ENCODE results near the gene SPRED3.
A peak's percentile ranks its signal among the peaks of the same experiment; 100 is the strongest.
"Not testable (repeated sequence)": the region's sequence is repeated elsewhere in the genome, so short reads cannot be mapped to it uniquely, and the experiment has no call there.

Gene SPRED3

DNA sequence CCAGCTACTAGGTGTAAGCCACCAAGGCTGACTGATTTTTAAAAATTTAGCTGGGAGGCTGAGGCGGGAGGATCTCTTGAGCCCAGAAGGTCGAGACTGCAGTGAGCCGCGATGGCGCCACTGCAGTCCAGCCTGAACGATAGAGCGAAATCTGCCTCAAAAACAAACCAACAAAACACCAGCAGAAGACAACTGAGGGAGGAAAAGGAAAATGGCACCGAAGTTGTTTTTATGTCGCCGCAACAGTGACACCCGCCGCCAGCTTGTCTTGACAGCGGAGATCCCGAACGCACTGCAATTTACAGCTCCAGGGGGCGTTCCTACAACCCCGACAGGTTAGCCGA is 14.1 kb downstream of the SPRED3 start:
- Histone ChIP-seq H3K27ac (ENCODE audit: low read depth in 2 of 2, low read length in 2 of 2) (peak overlapping the region in 1 of 2 donors; percentile 34), H3K27me3 (ENCODE audit: control insufficient read depth in 2 of 2, insufficient read depth in 2 of 2, low read length in 2 of 2) (peaks cover 0 to 8% of the 10 kb centered on the region in 2 donors), H3K9me3 (ENCODE audit: control insufficient read depth in 2 of 2, low read length in 2 of 2) (no peaks in the 10 kb centered on the region), H3K4me1 (ENCODE audit: control insufficient read depth in 2 of 2, insufficient read depth in 2 of 2, low read length in 2 of 2) (peaks cover 3 to 9% of the 10 kb centered on the region in 2 donors), H3K4me3 (ENCODE audit: low read length in 2 of 2) (peak overlapping the region; percentile 71 to 76), H3K9ac (ENCODE audit: low read depth in 1 of 2, low read length in 2 of 2) (peak overlapping the region; percentile 60 to 63), H3K36me3 (ENCODE audit: control insufficient read depth in 2 of 2, insufficient read depth in 2 of 2, low read length in 2 of 2) (peaks cover 11 to 16% of the 10 kb centered on the region in 2 donors)

DNA sequence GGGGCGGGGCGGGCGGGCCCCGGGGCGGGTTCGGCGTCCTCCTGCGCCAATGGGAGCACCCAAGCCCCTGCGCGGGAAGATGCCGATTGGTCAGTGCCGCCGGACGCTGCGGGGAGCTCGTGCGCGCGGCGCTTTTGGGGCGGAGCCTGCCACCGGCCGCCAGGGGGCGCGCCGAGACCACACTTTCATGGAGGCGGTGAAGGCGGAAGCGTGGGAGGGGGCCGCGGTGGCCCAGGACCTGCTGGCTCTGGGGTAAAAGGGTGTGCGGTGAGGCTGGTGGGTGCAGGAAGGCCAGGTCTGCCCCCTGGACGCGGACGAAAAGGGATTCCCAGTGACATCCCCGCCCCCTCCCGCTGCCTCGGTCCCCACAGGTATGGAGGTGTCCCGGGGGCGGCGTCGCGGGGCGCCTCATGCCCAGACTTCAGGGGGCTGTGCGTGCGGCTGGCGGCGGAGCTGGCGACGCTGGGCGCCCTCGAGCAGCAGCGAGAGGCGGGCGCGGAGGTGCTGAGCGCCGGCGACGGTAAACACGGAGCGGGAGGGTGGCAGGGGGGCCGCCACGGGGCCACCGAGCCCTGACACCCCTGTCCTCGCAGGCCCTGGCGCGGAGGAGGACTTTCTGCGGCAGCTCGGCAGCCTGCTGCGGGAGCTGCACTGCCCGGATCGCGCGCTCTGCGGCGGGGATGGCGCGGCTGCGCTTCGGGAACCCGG is 14.6 kb downstream of the SPRED3 start, which contains the start of gene FAM98C:
FAM98C (plus strand) TSS at position 127 of the 708 bp plus-strand sequence; CDS start at position 188, 61 bp downstream.
- no peaks in the 10 kb centered on the region for H3K9me3 ChIP-seq (ENCODE audit: control insufficient read depth in 2 of 2, low read length in 2 of 2)
- H3K4me3 ChIP-seq (ENCODE audit: low read length in 2 of 2) = peak within 1 kb of the TSS; percentile 83 to 87
- peak within 1 kb of the TSS; percentile 81 to 87 for H3K27ac ChIP-seq (ENCODE audit: low read depth in 2 of 2, low read length in 2 of 2)
- peak within 1 kb of the TSS; percentile 85 to 97 for H3K9ac ChIP-seq (ENCODE audit: low read depth in 1 of 2, low read length in 2 of 2)
- peaks cover 11 to 16% of the 10 kb centered on the region in 2 donors for H3K36me3 ChIP-seq (ENCODE audit: control insufficient read depth in 2 of 2, insufficient read depth in 2 of 2, low read length in 2 of 2)
- H3K4me1 ChIP-seq (ENCODE audit: control insufficient read depth in 2 of 2, insufficient read depth in 2 of 2, low read length in 2 of 2) = peaks cover 3 to 9% of the 10 kb centered on the region in 2 donors
- H3K27me3 ChIP-seq (ENCODE audit: control insufficient read depth in 2 of 2, insufficient read depth in 2 of 2, low read length in 2 of 2) = peaks cover 0 to 6% of the 10 kb centered on the region in 2 donors

DNA sequence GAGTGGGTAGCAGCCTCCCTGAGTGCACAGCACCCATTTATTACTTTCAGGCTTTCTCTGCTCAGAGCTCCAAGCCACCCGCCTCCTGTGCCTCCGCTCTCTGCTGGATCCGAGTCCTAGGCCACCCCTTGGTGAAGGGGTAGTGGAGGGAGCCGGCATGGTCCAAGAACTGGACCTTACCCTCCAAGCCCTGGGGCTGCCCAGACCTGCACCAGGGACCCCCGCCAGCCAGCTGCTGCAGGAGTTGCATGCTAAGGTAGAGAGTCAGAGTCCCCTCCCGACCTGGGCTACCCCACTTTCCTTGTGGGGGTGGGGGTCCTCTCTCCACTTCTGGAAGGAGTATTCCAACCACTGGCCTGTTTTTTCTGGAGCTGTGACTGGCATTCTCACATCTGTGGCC is 16.4 kb downstream of the SPRED3 start:
- Histone ChIP-seq H3K9me3 (ENCODE audit: control insufficient read depth in 2 of 2, low read length in 2 of 2) (no peaks in the 10 kb centered on the region), H3K27me3 (ENCODE audit: control insufficient read depth in 2 of 2, insufficient read depth in 2 of 2, low read length in 2 of 2) (peaks cover 0 to 3% of the 10 kb centered on the region in 2 donors), H3K4me1 (ENCODE audit: control insufficient read depth in 2 of 2, insufficient read depth in 2 of 2, low read length in 2 of 2) (peaks cover 3 to 9% of the 10 kb centered on the region in 2 donors), H3K27ac (ENCODE audit: low read depth in 2 of 2, low read length in 2 of 2) (no peak overlapping the region), H3K9ac (ENCODE audit: low read depth in 1 of 2, low read length in 2 of 2) (no peak overlapping the region), H3K36me3 (ENCODE audit: control insufficient read depth in 2 of 2, insufficient read depth in 2 of 2, low read length in 2 of 2) (peaks cover 11 to 17% of the 10 kb centered on the region in 2 donors), H3K4me3 (ENCODE audit: low read length in 2 of 2) (no peak overlapping the region)

DNA sequence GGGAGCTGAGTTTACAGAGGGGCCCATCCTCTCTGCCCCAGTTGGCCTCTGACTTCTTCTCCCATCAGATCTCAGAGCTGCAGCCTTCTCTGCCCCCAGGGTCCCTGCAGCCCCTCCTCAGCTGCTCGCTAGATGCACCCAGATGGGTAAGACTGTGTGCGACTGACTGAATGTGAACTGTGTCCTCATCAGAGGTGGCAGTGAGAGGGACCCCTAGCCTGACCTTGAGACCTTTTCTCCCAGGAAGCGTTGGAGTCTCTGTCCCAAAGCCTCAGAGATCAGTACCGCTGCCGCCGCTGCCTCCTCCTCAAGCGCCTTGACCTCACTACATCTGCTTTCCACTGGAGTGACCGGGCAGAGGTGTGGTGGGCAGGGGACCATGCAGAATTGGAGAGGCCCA is 16.8 kb downstream of the SPRED3 start:
- no peaks in the 10 kb centered on the region for H3K9me3 ChIP-seq (ENCODE audit: control insufficient read depth in 2 of 2, low read length in 2 of 2)

DNA sequence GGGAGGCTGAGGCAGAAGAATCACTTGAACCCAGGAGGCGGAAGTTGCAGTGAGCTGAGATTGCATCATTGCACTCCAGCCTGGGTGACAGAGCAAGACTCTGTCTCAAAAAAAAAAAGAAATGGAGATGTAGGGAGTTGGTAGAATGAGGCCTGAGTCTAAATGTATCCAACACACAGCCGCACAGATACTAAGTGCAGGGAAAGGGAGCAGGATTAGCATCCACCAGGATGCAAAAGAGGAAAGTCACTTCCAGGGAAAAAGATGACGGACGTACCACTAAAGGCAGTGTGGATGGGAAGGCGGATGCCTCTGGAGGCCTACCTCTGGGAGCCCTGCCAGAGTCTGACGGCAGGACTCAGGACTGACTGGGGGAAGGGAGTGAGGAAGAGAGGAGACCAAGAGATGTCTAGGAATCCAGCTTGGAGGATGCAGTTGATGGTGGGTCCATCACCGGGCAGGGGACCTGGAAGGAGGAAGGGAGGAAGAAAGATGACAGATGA is 21.2 kb downstream of the SPRED3 start:
- Histone ChIP-seq H3K4me3 (ENCODE audit: low read length in 2 of 2) (no peak overlapping the region), H3K27ac (ENCODE audit: low read depth in 2 of 2, low read length in 2 of 2) (no peak overlapping the region), H3K4me1 (ENCODE audit: control insufficient read depth in 2 of 2, insufficient read depth in 2 of 2, low read length in 2 of 2) (no peaks in the 10 kb centered on the region), H3K9me3 (ENCODE audit: control insufficient read depth in 2 of 2, low read length in 2 of 2) (no peaks in the 10 kb centered on the region), H3K27me3 (ENCODE audit: control insufficient read depth in 2 of 2, insufficient read depth in 2 of 2, low read length in 2 of 2) (no peaks in the 10 kb centered on the region), H3K36me3 (ENCODE audit: control insufficient read depth in 2 of 2, insufficient read depth in 2 of 2, low read length in 2 of 2) (peaks cover 11 to 17% of the 10 kb centered on the region in 2 donors), H3K9ac (ENCODE audit: low read depth in 1 of 2, low read length in 2 of 2) (no peak overlapping the region)

More for the DNA sequence above, 16.8 kb downstream of the SPRED3 start:
- H3K4me3 ChIP-seq (ENCODE audit: low read length in 2 of 2) = no peak overlapping the region
- no peak overlapping the region for H3K27ac ChIP-seq (ENCODE audit: low read depth in 2 of 2, low read length in 2 of 2)
- H3K36me3 ChIP-seq (ENCODE audit: control insufficient read depth in 2 of 2, insufficient read depth in 2 of 2, low read length in 2 of 2) = peaks cover 11 to 17% of the 10 kb centered on the region in 2 donors
- no peak overlapping the region for H3K9ac ChIP-seq (ENCODE audit: low read depth in 1 of 2, low read length in 2 of 2)
- peaks cover 0 to under 1% of the 10 kb centered on the region in 2 donors for H3K27me3 ChIP-seq (ENCODE audit: control insufficient read depth in 2 of 2, insufficient read depth in 2 of 2, low read length in 2 of 2)
- peaks cover 3 to 9% of the 10 kb centered on the region in 2 donors for H3K4me1 ChIP-seq (ENCODE audit: control insufficient read depth in 2 of 2, insufficient read depth in 2 of 2, low read length in 2 of 2)

DNA sequence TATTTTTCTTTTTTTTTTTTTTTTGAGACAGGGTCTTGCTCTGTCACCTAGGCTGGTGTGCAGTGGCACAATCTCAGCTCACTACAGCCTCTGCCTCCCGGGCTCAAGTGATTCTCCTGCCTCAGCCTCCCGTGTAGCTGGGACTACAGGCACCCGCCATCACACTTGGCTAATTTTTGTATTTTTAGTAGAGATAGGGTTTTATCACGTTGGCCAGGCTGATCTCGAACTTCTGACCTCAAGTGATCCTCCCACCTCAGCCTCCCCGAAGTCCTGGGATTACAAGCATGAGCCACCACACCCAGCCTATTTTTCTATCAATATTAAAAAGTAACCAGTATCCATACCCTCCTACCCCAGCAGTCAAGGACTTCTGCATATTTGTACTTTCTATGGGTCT is 21.9 kb downstream of the SPRED3 start:
- not testable (repeated sequence) for H3K27ac ChIP-seq (ENCODE audit: low read depth in 2 of 2, low read length in 2 of 2); H3K27me3 ChIP-seq (ENCODE audit: control insufficient read depth in 2 of 2, insufficient read depth in 2 of 2, low read length in 2 of 2); H3K4me1 ChIP-seq (ENCODE audit: control insufficient read depth in 2 of 2, insufficient read depth in 2 of 2, low read length in 2 of 2); H3K9ac ChIP-seq (ENCODE audit: low read depth in 1 of 2, low read length in 2 of 2); H3K4me3 ChIP-seq (ENCODE audit: low read length in 2 of 2); H3K9me3 ChIP-seq (ENCODE audit: control insufficient read depth in 2 of 2, low read length in 2 of 2)
- peaks cover 8 to 14% of the 10 kb centered on the region in 2 donors for H3K36me3 ChIP-seq (ENCODE audit: control insufficient read depth in 2 of 2, insufficient read depth in 2 of 2, low read length in 2 of 2)

DNA sequence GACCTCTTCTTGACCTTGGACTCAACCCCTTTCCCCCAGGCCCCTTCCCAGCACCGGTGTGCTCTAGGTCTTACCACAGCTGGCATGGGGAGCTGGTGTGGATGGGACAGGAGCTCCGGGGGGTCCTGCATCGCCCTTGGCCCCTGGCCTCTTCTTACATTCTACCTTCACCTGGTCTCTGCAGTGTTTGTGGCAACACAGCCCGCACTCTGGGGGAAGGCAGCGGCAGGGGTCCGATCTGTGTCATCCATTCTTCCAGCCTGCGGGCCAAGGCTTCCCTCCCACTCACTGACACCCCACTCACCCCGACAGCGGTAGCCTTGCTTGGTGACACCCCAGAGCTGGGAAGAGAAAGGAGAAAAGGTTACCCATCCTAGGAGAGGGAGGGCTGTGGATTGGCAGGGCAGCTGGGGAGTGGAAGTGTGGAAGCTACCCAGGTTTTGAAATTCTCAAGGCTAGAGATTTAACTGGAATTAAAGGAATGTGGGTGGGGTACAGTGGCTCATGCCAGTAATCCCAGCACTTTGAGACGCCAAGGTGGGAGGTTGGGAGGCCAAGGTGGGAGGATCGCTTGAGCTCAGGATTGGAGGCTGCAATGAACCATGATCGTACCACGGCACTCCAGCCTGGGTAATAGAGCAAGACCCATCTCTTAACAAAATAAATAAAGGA is 22.7 kb downstream of the SPRED3 start:
- Histone ChIP-seq H3K4me1 (ENCODE audit: control insufficient read depth in 2 of 2, insufficient read depth in 2 of 2, low read length in 2 of 2) (no peaks in the 10 kb centered on the region), H3K27ac (ENCODE audit: low read depth in 2 of 2, low read length in 2 of 2) (no peak overlapping the region), H3K9me3 (ENCODE audit: control insufficient read depth in 2 of 2, low read length in 2 of 2) (no peaks in the 10 kb centered on the region), H3K36me3 (ENCODE audit: control insufficient read depth in 2 of 2, insufficient read depth in 2 of 2, low read length in 2 of 2) (peaks cover 6 to 13% of the 10 kb centered on the region in 2 donors), H3K27me3 (ENCODE audit: control insufficient read depth in 2 of 2, insufficient read depth in 2 of 2, low read length in 2 of 2) (no peaks in the 10 kb centered on the region), H3K4me3 (ENCODE audit: low read length in 2 of 2) (no peak overlapping the region), H3K9ac (ENCODE audit: low read depth in 1 of 2, low read length in 2 of 2) (no peak overlapping the region)

DNA sequence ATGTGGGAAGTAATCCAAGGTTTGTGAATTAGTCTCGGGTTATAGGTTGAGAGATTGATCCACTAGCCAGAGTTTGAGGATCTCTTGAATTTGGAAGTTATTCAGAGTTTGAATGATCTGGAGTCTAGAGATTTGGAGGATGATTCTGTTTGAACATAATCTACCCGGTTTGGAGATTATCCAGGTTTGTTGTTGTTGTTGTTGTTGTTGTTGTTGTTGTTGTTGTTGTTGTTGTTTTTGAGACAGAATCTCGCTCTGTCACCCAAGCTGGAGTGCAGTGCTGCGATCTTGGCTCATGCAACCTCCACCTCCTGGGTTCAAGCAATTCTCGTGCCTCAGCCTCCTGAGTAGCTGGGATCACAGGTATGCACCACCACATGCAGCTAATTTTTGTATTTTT is 23.4 kb downstream of the SPRED3 start:
- not testable (repeated sequence) for H3K9ac ChIP-seq (ENCODE audit: low read depth in 1 of 2, low read length in 2 of 2); H3K9me3 ChIP-seq (ENCODE audit: control insufficient read depth in 2 of 2, low read length in 2 of 2); H3K27me3 ChIP-seq (ENCODE audit: control insufficient read depth in 2 of 2, insufficient read depth in 2 of 2, low read length in 2 of 2); H3K4me1 ChIP-seq (ENCODE audit: control insufficient read depth in 2 of 2, insufficient read depth in 2 of 2, low read length in 2 of 2); H3K4me3 ChIP-seq (ENCODE audit: low read length in 2 of 2); H3K36me3 ChIP-seq (ENCODE audit: control insufficient read depth in 2 of 2, insufficient read depth in 2 of 2, low read length in 2 of 2); H3K27ac ChIP-seq (ENCODE audit: low read depth in 2 of 2, low read length in 2 of 2)

DNA sequence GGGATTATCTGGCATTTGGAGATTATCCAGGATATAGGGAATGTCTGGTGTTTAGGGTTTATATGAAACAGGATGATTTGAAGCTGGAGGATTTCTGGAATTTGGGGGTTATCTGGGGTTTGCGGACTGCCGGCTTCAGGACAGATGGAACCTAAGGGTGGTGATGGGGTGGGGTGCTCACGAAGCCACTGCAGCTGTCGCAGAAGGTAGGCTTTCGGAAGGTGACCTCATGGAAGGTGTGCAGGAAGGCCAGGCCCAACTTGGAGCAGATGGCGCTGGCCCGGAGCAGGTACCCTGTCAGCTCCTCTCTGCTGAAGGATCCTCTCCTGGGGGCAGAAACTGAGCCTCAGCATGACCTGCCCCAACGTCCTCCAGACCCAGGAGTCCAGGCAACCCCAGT is 24.0 kb downstream of the SPRED3 start:
- Histone ChIP-seq H3K4me3 (ENCODE audit: low read length in 2 of 2) (no peak overlapping the region), H3K36me3 (ENCODE audit: control insufficient read depth in 2 of 2, insufficient read depth in 2 of 2, low read length in 2 of 2) (peaks cover 0 to 2% of the 10 kb centered on the region in 2 donors), H3K27me3 (ENCODE audit: control insufficient read depth in 2 of 2, insufficient read depth in 2 of 2, low read length in 2 of 2) (no peaks in the 10 kb centered on the region), H3K4me1 (ENCODE audit: control insufficient read depth in 2 of 2, insufficient read depth in 2 of 2, low read length in 2 of 2) (peaks cover 0 to 2% of the 10 kb centered on the region in 2 donors), H3K27ac (ENCODE audit: low read depth in 2 of 2, low read length in 2 of 2) (no peak overlapping the region), H3K9ac (ENCODE audit: low read depth in 1 of 2, low read length in 2 of 2) (no peak overlapping the region), H3K9me3 (ENCODE audit: control insufficient read depth in 2 of 2, low read length in 2 of 2) (no peaks in the 10 kb centered on the region)

DNA sequence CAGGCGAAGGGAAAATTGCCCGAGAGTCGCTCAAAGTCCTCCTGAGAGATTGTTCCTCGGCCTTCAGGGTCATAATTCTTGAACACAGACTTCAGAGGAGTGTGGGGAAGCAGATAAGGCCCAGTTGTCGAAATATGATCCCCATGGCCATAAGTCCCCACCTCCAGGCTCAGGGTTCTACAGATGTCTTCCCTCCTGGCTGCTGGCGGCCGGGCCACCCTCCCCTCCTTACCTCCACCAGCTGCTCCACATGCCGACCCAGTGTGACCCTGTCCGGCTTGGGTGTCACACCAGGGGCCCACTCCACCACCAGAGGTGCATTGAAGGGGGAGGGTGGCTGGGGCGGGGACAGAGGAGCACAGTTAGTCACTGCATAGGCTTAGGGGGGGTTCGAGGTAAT is 24.5 kb downstream of the SPRED3 start:
- no peak overlapping the region for H3K9ac ChIP-seq (ENCODE audit: low read depth in 1 of 2, low read length in 2 of 2)
- H3K27ac ChIP-seq (ENCODE audit: low read depth in 2 of 2, low read length in 2 of 2) = no peak overlapping the region
- peaks cover 0 to 2% of the 10 kb centered on the region in 2 donors for H3K36me3 ChIP-seq (ENCODE audit: control insufficient read depth in 2 of 2, insufficient read depth in 2 of 2, low read length in 2 of 2)
- no peaks in the 10 kb centered on the region for H3K9me3 ChIP-seq (ENCODE audit: control insufficient read depth in 2 of 2, low read length in 2 of 2)
- no peaks in the 10 kb centered on the region for H3K27me3 ChIP-seq (ENCODE audit: control insufficient read depth in 2 of 2, insufficient read depth in 2 of 2, low read length in 2 of 2)
- peaks cover 2 to 3% of the 10 kb centered on the region in 2 donors for H3K4me1 ChIP-seq (ENCODE audit: control insufficient read depth in 2 of 2, insufficient read depth in 2 of 2, low read length in 2 of 2)
- H3K4me3 ChIP-seq (ENCODE audit: low read length in 2 of 2) = no peak overlapping the region

All from mucosa of rectum (tissue), 2 donors.